IPS-18c (cell line): ENCODE data around the gene GPR27.

Experiments
- H3K4me3 ChIP-seq: 2 replicates; pipeline ENCODE4 v1.7.0; 2013; ENCODE audit warnings: low read depth, mild to moderate bottlenecking, low read length, moderate library complexity; ENCODE audit not compliant: insufficient read depth
- H3K9me3 ChIP-seq: one replicate; pipeline ENCODE4 v1.6.1; 2013; ENCODE audit warnings: mild to moderate bottlenecking, low read length, moderate library complexity; ENCODE audit not compliant: control insufficient read depth, insufficient read depth

GPR27 gene

DNA sequence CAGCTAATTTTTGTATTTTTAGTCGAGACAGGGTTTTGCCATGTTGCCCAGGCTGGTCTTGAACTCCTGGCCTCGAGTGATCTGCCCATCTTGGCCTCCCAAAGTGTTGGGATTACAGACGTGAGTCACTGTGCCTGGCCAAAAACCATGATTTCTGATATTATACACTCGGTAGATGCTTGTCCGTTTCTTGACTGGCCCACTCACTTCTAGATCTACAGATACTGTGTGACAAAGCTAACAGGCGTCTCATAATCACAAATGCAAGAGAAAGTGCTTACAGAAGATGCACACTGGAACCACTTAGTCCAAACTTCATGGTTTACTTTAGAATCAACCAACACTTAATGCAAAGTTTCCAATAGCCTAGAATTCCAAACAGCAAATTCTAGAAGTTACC is 22.9 kb downstream of the GPR27 start:
- no peaks in the 10 kb centered on the region for H3K9me3 ChIP-seq

DNA sequence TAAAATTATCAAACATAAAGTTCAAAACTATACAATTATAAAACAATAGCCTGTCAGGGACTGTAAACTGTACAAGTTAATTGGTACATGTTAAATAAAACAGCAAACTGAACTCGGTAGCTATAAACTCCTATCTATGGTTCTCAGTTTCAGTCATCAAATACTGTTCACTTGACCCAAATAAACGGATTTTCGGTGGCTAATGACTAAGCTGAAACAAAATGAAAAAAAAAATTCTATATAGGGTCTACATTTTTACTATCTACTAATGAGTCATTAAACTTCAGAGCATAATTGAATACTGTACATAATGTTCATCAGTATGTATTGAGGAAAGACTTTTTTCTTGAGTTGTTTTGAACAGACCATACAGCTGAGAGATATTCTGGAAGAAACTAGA is 24.7 kb downstream of the GPR27 start:
- H3K4me3 ChIP-seq, result no peak overlapping the region

More for the DNA sequence above, 22.9 kb downstream of the GPR27 start:
- no peak overlapping the region for H3K4me3 ChIP-seq

DNA sequence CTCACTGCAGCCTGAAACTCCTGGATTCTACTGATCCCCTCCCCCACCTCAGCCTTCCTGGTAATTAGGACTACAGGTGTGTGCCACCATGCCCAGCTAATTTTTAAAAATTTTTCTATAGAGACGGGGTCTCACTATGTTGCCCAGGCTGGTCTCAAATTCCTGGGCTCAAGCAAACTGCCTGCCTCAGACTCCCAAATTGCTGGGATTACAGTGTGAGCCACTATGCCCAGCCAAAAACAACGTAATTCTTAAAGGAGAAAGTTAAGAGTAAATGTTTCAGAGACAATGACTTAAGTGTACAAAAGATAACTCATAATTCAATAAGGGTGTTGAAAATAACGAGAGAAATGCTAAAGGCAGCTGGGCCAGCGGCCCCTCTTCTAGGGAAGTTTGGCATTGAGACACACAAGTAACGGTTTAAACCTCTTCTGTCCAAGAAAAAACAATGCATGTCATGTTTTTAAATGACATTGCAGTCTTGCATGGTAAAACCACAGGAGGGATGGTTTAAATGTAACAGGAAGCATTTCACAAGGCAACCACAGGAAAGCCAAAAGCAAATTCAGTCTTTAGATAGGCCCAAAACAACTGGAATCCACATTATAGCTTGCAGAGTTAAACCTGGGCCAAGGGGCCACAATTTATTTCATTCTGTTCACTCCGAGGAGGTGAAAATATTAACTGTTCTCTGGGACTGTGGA is 26.2 kb downstream of the GPR27 start:
- Histone ChIP-seq H3K9me3 (no peaks in the 10 kb centered on the region), H3K4me3 (no peak overlapping the region)

More for the DNA sequence above, 24.7 kb downstream of the GPR27 start:
- H3K9me3 ChIP-seq, result no peaks in the 10 kb centered on the region

DNA sequence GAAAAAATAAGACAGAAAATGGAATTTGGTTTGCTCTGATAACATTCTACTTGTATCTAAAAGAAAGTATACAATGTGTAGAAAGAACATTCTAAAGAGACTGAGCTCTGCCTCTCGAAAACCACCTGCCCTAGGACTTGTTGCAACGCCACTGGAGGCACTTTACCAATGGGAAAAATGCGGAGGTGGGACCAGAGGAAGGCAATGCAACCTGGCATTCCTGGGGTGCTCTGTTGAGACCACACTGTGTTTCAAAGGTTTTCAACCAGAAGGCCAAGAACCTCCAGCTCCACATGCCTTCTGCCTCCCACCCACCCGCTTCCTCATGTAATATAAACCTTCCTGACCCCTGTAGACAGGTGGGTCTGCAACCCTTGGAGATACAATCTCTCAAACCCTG is 26.8 kb downstream of the GPR27 start:
- H3K4me3 ChIP-seq, result no peak overlapping the region
- no peaks in the 10 kb centered on the region for H3K9me3 ChIP-seq

DNA sequence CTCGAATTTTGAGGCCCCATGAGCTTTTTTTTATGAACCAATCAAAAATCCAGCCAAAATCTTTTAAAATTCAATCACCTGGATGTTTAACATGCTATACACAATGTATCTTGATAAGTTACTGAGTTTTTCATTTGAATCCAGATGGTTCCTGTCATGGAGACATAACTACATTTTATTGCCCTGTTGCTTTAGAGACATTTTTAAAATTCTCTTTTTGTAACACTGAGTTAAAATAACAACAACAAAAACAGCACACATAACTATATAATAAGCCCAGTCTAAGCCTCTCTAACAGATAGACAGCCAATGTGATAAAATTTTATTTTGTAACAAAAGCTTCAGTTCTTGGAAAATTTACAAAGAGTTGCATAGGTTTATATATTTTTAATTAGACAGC is 29.5 kb downstream of the GPR27 start:
- Histone ChIP-seq H3K9me3 (no peaks in the 10 kb centered on the region), H3K4me3 (no peak overlapping the region)

DNA sequence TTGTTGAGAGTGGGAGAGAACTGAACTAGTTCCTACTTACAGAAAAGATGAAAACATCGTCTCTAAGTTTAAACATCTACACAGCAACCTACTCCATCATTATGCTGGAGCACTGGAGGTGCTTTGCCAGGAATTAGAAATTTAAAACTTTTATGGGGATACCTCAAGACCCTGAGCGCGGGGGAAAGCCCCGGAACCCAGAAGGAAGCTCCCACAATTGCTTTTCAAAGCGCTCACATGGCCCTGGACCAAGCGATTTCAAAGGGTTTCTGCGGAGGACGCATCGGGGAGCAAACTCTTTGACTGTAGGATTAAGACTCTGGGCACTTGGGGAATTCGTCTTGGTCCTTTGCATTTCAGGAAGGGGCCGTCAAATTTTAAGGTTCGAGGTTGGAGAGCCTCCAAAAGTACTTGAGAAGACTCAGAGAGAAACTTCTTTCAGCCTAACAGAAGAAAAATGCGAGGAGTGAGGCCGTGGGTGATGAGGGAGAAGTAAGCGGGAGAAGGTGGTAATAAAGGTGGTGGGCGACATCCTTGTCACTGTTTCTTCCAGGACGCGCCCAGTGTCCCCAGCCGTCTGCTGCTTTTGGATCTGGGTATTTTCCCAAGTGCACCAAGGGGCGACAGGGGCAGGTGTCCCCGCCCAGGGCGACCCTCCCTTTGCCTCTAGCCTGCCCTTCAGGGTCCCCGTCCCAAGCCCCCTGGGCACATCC is 30.7 kb downstream of the GPR27 start:
- H3K4me3 ChIP-seq, result peak overlapping the region; percentile 40
- H3K9me3 ChIP-seq, result no peaks in the 10 kb centered on the region

DNA sequence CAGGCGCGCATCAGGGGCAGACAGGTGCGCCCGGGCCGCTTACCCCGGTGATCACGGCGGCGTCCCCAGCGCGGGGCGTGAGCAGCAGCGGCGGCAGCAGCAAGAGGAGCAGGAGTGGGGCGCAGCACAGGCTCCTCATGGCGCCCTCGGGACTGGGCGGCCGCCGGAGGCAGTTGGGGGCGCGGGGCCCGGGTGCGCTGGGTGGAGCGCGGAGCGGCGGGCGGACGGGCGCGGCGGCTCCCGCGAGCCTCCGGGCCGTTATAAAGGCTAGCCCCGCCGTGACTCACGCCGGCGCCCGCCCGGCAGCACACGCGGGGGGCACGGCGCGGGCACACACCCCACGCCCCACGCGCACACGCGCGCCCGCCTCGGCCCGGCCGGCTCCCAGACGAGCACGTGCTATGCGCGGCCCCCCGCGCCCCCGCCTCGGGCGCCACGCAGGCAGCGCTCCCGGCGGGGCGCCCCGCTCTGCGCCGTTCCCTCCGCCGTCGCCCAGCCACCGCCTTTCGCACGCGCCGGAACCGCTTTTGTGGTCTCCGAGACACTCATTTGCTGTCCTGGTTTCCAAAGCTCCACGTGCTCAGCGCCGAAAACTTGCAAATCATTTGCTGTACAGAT is 31.4 kb downstream of the GPR27 start, which contains the start of gene PROK2:
PROK2 (minus strand) TSS at position 235 of the 618 bp plus-strand sequence; CDS start at position 139, 96 bp downstream.
- Histone ChIP-seq H3K4me3 (peak within 1 kb of the TSS; percentile 40), H3K9me3 (no peaks in the 10 kb centered on the region)

DNA sequence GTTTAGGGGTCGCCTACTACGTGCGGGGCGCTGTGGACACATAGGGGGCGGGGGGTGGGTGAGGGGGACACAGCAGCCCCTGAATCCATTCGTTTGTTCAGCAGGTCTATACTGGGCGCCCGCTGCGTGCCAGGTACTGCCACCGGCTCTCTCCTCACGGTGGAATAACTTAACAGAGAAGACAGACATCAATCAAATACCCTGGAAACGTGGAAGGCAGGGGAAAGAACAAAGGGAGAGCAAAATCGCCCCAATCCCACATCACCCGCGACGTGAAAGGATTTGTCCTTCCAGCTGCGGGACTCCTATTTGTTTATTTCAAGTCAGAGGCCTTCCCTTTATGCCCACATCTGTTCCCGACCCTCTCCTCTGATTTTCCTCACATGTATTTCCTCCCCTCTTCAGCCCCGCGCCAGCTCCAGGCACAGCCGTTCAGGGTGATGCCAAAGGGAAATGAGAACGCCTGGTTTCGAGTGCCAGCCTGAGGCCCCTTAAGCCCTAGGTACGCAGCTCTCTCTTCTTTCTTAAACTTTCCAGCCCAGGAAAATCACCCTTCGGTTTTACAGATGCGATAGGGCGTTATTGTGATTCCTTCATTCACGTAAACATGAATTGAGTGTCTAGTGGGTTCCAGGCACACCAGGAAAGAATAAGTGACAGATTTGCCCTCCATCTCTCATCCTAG is 32.0 kb downstream of the GPR27 start:
- Histone ChIP-seq H3K4me3 (peak overlapping the region; percentile 22), H3K9me3 (no peaks in the 10 kb centered on the region)

DNA sequence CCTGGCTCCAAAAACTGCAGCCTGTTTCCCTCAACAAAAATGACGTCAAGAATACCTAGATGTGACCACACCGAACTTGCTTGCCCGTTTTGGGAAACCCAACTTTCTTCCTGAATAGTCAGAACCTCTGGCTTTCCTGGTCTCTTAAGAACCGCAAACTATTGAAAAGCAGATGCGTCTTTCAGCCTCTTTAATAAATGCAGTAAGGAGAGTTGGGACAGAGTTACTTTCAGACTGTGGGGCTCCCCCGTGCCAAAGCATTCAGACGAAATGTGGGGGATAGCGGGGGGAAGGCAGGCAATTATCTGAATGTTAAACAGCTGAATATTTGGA is 32.5 kb downstream of the GPR27 start:
- Histone ChIP-seq H3K4me3 (no peak overlapping the region), H3K9me3 (no peaks in the 10 kb centered on the region)

DNA sequence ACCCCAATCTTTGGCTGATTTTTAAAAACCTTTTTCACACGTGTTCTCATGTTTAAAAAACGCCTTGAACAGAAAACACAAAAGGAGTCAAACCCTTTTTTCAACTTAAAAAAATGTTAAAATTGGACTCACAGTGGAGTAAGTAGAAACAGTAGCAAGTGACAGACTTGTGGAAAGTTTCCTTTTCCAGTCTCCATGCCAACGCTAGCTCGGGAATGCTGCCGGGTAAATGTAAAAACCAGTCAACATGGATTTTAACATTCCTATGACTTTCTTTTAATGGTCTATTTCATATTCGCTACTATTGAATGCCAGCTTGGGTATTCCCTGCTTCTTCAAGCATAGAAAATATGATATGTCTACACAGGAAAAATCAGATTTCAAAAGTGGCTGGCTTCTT is 32.9 kb downstream of the GPR27 start:
- Histone ChIP-seq H3K4me3 (no peak overlapping the region), H3K9me3 (no peaks in the 10 kb centered on the region)

DNA sequence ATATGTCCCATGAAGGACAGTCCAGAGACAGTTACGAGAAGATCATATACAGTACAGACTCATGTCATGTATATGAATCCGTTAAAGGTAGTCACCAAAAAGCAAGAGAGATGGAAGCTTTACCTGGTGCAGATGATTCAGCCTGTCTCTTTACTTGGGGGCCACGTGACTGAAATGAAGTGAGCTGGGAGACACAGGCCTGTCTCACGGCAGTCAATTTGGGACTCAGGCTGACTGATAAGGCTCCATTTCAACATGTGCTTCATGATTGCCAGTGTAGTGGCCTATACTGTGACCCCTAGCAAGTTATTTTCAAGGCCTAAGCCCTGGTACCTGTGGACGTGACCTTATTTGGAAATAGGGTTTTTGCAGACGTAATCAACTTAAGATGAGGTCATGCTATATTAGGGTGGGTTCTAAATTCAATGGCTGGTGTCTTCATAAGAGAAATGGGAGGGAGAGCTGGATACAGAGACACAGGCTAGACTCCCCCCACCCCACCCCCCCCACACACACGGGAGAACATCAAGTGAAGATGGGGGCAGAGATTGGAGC is 34.3 kb downstream of the GPR27 start:
- Histone ChIP-seq H3K9me3 (no peaks in the 10 kb centered on the region), H3K4me3 (no peak overlapping the region)

DNA sequence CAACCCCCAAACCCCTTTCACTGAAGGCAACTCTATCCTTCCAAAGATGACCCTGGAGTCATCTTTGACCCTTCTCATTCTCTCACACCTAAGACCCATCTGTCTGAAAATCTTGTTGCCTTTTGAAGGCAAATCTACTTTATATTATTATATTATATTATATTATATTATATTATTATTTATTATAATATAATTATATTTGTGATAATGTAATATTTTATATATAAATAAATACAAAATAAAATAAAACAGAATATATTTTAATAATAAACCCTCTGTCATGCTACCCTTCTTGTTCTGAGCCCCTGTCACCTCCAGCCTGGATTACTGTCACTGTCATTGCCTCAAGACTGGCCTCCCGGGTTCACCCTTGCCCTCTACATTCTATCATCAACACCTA is 36.3 kb downstream of the GPR27 start:
- H3K4me3 ChIP-seq, result no peak overlapping the region
- no peaks in the 10 kb centered on the region for H3K9me3 ChIP-seq

DNA sequence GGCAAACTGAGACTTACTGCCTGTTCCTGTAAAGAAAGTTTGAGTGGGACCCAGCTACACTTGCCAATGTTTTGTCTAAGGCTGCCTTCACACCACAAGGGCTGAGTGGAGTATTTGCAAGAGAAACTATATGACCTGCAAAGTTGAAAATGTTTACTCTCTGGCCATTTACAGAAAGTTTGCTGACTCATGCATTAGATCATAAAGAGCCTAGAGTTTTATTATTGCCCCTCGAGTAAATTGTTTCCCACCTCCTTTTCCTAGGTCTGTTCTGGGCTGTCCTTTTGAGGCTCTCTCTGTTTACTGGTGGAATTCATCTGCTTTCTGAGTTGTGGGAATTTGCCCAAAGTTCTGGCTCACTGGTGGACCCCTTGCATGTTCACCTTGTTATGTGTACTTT is 38.0 kb downstream of the GPR27 start:
- H3K9me3 ChIP-seq, result no peaks in the 10 kb centered on the region
- H3K4me3 ChIP-seq, result no peak overlapping the region

DNA sequence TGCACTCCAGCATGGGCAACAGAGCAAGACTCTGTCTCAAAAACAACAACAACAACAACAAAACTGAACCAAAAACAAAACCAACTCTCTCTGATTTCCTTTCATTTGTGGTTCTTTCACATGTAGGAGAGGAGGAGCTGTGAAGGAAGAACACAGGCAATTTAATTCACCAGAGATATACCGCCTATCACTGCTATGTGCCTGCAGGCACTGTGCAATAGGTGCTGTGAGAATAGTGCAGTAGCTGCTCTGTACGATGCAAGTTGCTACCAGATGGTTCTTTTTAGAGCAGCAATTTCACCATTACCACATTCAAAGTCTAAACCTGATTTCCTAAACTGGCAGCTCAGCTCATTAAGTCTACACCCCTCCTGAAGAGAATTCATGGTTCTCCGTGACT is 42.6 kb downstream of the GPR27 start:
- Histone ChIP-seq H3K4me3 (no peak overlapping the region), H3K9me3 (no peaks in the 10 kb centered on the region)

DNA sequence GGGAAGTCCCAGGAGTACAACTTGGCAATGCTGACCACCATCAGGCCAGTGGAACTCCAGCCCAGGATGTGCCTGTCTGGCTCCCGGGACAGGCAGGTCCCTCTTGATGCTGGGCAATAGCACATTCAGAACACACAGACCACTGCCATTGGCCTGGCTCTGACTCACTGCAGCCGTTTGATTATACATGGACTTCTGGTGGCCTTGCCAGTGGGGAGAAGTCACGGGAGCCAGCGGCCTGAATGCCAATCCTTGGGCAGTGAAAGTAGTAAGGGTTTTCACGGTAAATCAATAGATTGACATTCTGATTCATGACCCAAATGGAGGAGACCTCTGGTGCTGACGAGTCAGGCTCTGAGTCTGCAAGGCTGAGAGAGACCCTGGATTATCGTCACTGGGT is 43.8 kb downstream of the GPR27 start:
- no peak overlapping the region for H3K4me3 ChIP-seq

DNA sequence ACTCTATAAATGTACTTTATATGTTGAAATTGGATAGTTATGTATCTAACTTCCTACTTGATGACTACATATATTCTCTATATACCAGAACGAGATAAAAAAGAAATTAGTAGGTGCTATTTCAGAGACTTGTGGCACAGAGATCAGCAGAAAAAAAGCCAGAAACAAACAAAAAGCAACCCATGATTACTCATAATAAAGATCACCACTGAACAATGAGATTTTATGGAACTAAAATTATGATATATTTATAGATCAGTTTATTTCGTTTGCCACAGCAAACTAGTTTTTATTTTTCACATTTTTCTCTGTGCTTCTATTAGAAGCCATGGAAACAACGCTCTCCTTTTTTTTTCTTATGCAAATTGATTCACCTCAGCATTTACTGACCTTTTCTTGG is 46.4 kb downstream of the GPR27 start:
- no peak overlapping the region for H3K4me3 ChIP-seq
- H3K9me3 ChIP-seq, result peaks cover 4% of the 10 kb centered on the region

More for the DNA sequence above, 43.8 kb downstream of the GPR27 start:
- H3K9me3 ChIP-seq, result peaks cover 2% of the 10 kb centered on the region

DNA sequence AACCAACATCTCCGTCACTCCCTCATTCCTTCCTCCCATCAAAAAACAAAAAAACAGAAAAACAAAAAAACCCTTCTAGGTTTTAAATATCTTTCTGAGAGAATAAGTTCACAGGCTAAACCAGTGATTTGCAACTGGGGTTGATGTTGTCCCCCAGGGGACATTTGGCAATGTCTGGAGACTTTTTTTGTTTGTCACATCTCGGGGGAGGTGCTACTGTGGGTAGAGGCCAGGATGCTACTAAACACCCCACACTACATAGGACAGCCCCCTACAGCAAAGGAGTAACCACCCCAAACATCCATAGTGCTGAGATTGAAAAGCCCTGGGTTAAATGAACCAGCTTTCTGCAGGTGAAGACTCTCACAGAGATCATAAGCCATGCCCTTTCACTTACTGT is 48.3 kb downstream of the GPR27 start:
- peaks cover 4% of the 10 kb centered on the region for H3K9me3 ChIP-seq
- H3K4me3 ChIP-seq, result no peak overlapping the region
